Osteocyte (in vitro differentiated cells): ENCODE data around the gene KIF16B. TPM values are rescaled to one million over a fixed set of nuclear protein-coding genes. Genes with fewer than 3 reads are reported as not detected.

Experiments used
- DNase-seq: peaks from one replicate; pipeline ENCODE4 v3.0.0; 2021; ENCODE audit warnings: mixed read lengths; ENCODE audit not compliant: unreplicated experiment; ENCODE audit errors: extremely low spot score
- H3K27ac Mint-ChIP-seq: one replicate; pipeline ENCODE4 v1.8.0; 2021; ENCODE audit warnings: mild to moderate bottlenecking, mixed read lengths; ENCODE audit not compliant: unreplicated experiment
- H3K27me3 Mint-ChIP-seq: one replicate; pipeline ENCODE4 v1.8.0; 2021; ENCODE audit warnings: mixed read lengths; ENCODE audit not compliant: unreplicated experiment
- H3K36me3 Mint-ChIP-seq: one replicate; pipeline ENCODE4 v1.8.0; 2021; ENCODE audit warnings: mixed read lengths; ENCODE audit not compliant: unreplicated experiment
- H3K4me1 Mint-ChIP-seq: one replicate; pipeline ENCODE4 v1.8.0; 2021; ENCODE audit warnings: mixed read lengths; ENCODE audit not compliant: unreplicated experiment
- H3K4me3 Mint-ChIP-seq: one replicate; pipeline ENCODE4 v1.8.0; 2021; ENCODE audit warnings: mild to moderate bottlenecking, moderate library complexity, mixed read lengths; ENCODE audit not compliant: unreplicated experiment
- H3K9me3 Mint-ChIP-seq: one replicate; pipeline ENCODE4 v1.8.0; 2021; ENCODE audit warnings: mixed read lengths; ENCODE audit not compliant: unreplicated experiment
- CTCF ChIP-seq: fragments of 200-600 bp; sonication (generic); IDR thresholded peaks from 2 replicates; pipeline ENCODE4 v1.5.0; 2021; ENCODE audit warnings: antibody characterized with exemption, mild to moderate bottlenecking, moderate library complexity
- total RNA-seq: library from RNA; stranded (reverse); gene quantifications from 2 replicates; pipeline ENCODE4 v1.2.1, GENCODE V29; 2021

KIF16B gene
- total RNA-seq, 1 donor from 2014 or later: 10.2 TPM

- peak overlapping the region; percentile 91 for H3K4me3 Mint-ChIP-seq
- no peak for TF ChIP-seq CTCF
- peaks cover 30% of the 10 kb centered on the region for H3K4me1 Mint-ChIP-seq
- no peaks in the 10 kb centered on the region for H3K36me3 Mint-ChIP-seq
- H3K9me3 Mint-ChIP-seq: no peaks in the 10 kb centered on the region
- H3K27ac Mint-ChIP-seq: peak overlapping the region; percentile 71
- no peaks in the 10 kb centered on the region for H3K27me3 Mint-ChIP-seq
- DNase-seq: no peak
Measured at GRCh38 chr20:16575390-16576140, 2.3 kb upstream of the KIF16B start.

GRCh38 chr20:16574656-16575355 lies 1.6 kb upstream of the KIF16B start:
- H3K9me3 Mint-ChIP-seq: no peaks in the 10 kb centered on the region
- TF ChIP-seq CTCF: no peak
- peak; percentile 93 for DNase-seq

GRCh38 chr20:16571333-16571732 lies 1.9 kb downstream of the KIF16B start:
- Mint-ChIP-seq H3K9me3 (no peaks in the 10 kb centered on the region), H3K27ac (no peak overlapping the region), H3K27me3 (no peaks in the 10 kb centered on the region), H3K4me3 (no peak overlapping the region), H3K4me1 (peaks cover 37% of the 10 kb centered on the region), H3K36me3 (no peaks in the 10 kb centered on the region)
- DNase-seq: no peak
- no peak for TF ChIP-seq CTCF

More at GRCh38 chr20:16574656-16575355, 1.6 kb upstream of the KIF16B start:
- Mint-ChIP-seq H3K36me3 (no peaks in the 10 kb centered on the region), H3K4me1 (peaks cover 31% of the 10 kb centered on the region), H3K4me3 (peak overlapping the region; percentile 91), H3K27me3 (no peaks in the 10 kb centered on the region), H3K27ac (peak overlapping the region; percentile 71)

GRCh38 chr20:16569246-16570153 lies 3.7 kb downstream of the KIF16B start:
- no peak overlapping the region for H3K4me3 Mint-ChIP-seq
- no peaks in the 10 kb centered on the region for H3K36me3 Mint-ChIP-seq
- H3K27me3 Mint-ChIP-seq: no peaks in the 10 kb centered on the region
- no peak for TF ChIP-seq CTCF
- no peak for DNase-seq
- H3K27ac Mint-ChIP-seq: no peak overlapping the region
- no peaks in the 10 kb centered on the region for H3K9me3 Mint-ChIP-seq
- peaks cover 28% of the 10 kb centered on the region for H3K4me1 Mint-ChIP-seq
